HS-5 (cell line): ENCODE data around the gene DIPK1A.

Source experiments
- DNase-seq: peaks from one replicate; pipeline ENCODE4 v3.0.0-alpha.2; 2012; ENCODE audit warnings: low read depth

The DIPK1A gene

GRCh38 chr1:92792340-92792782, 168.9 kb downstream of the DIPK1A start:
- DNase-seq = no peak
